Measurements from ENCODE around the gene NHP2. TPM values are rescaled to one million over a fixed set of nuclear protein-coding genes. Genes with fewer than 3 reads are reported as not detected.
"Not testable (repeated sequence)": the region's sequence is repeated elsewhere in the genome, so short reads cannot be mapped to it uniquely, and the experiment has no call there.

The NHP2 gene
- total and polyA plus RNA-seq, 9 of the 15 experiments (the other 6 are each of a cell fraction or from before 2014, with no cell fraction given): 52.8 to 622 (median 144) TPM

DNA sequence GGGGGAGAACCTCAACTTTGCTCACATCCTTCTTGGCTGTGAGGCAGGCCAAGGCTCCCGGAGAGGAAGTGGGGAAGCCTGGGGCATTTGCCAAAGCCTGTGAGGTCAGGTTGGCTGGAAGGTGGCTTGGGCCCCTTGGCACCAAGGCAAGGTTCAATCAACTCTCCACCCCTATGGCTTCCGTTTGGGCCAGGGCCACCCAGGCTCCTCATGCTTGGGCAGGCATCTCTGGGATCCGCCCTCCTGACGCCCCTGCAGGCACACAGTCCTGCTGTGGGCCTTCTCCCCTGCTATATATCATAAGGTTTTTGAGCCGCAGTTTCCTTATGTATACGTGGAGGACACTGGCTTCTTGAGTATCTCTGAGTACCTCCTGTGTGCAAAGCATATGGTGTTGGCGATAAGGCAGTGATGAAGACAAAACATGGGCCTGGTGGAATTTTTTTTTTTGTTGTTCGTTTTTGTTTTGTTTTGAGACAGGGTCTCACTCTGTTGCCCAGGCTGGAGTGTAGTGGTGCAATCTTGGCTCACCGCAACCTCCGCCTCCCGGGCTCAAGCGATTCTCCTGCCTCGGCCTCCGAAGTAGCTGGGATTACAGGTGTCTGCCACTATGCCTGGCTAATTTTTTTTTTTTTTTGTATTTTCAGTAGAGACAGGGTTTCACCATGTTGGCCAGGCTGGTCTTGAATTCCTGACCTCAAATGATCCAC lies 26.2 kb downstream of the NHP2 start (continued):
- not testable (repeated sequence) for TF ChIP-seq PBX2 (CRISPR knock-in tag; IDR thresholded peaks at IDR 0.05; ENCODE audit: low read depth); CREB1 (CRISPR knock-in tag; IDR thresholded peaks at IDR 0.05)
- peak; percentile 86 for TF ChIP-seq PBX2 (tag; conservative IDR thresholded peaks at IDR 0.05; ENCODE audit: low read depth)
- TF ChIP-seq KDM1A (IDR thresholded peaks at IDR 0.05): peak; percentile 77 to 99
- TF ChIP-seq, protein P1, sequence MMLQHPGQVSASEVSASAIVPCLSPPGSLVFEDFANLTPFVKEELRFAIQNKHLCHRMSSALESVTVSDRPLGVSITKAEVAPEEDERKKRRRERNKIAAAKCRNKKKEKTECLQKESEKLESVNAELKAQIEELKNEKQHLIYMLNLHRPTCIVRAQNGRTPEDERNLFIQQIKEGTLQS (IDR thresholded peaks at IDR 0.05): peak; percentile 53; the same call in 1 of the 2 replicates
- TF ChIP-seq, protein P1 (CRISPR knock-in tag; conservative IDR thresholded peaks at IDR 0.05): not testable (repeated sequence)
- 0 out of 4 replicates have a peak, but pooled peaks of 1 of the 2 experiments have one; percentile 4 for TF ChIP-seq RAD21 (CRISPR knock-in tag; conservative IDR thresholded peaks at IDR 0.05 in 1 of 2, IDR thresholded peaks at IDR 0.05 in 1 of 2)
- peak; percentile 98 for TF ChIP-seq SMARCA5 (IDR thresholded peaks at IDR 0.05)
- peak; percentile 61; the same call in 1 of the 2 replicates for TF ChIP-seq HSF4 (CRISPR knock-in tag; IDR thresholded peaks at IDR 0.05; ENCODE audit: borderline replicate concordance)
- TF ChIP-seq CREB1 (IDR thresholded peaks at IDR 0.05): peak; percentile 67; the same call in 1 of the 2 replicates
- TF ChIP-seq ZNF311 (CRISPR knock-in tag; IDR thresholded peaks at IDR 0.05): peak; percentile 78
- peak; percentile 96 for TF ChIP-seq CC2D1A (IDR thresholded peaks at IDR 0.05)
- TF ChIP-seq MAZ (CRISPR knock-in tag; conservative IDR thresholded peaks at IDR 0.05 in 1 of 2, IDR thresholded peaks at IDR 0.05 in 1 of 2): peak; percentile 56 to 59; a peak in 1 of 4 replicates
- peak; percentile 58; the same call in 1 of the 2 replicates for TF ChIP-seq GATAD2A (IDR thresholded peaks at IDR 0.05)
- peak; percentile 95; the same call in 1 of the 2 replicates for TF ChIP-seq CREB3L1 (IDR thresholded peaks at IDR 0.05; ENCODE audit: borderline replicate concordance, low read depth)
- TF ChIP-seq KLF16 (IDR thresholded peaks at IDR 0.05): peak; percentile 80
- TF ChIP-seq, protein P2, sequence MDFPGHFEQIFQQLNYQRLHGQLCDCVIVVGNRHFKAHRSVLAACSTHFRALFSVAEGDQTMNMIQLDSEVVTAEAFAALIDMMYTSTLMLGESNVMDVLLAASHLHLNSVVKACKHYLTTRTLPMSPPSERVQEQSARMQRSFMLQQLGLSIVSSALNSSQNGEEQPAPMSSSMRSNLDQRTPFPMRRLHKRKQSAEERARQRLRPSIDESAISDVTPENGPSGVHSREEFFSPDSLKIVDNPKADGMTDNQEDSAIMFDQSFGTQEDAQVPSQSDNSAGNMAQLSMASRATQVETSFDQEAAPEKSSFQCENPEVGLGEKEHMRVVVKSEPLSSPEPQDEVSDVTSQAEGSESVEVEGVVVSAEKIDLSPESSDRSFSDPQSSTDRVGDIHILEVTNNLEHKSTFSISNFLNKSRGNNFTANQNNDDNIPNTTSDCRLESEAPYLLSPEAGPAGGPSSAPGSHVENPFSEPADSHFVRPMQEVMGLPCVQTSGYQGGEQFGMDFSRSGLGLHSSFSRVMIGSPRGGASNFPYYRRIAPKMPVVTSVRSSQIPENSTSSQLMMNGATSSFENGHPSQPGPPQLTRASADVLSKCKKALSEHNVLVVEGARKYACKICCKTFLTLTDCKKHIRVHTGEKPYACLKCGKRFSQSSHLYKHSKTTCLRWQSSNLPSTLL (IDR thresholded peaks at IDR 0.05): peak; percentile 43; the same call in 1 of the 2 replicates
- peak; percentile 83 for TF ChIP-seq HES1 (IDR thresholded peaks at IDR 0.05; ENCODE audit: low read depth)
- TF ChIP-seq DACH1 (IDR thresholded peaks at IDR 0.05; ENCODE audit: partially characterized antibody): peak; percentile 77
- TF ChIP-seq CCNT2 (IDR thresholded peaks at IDR 0.05; ENCODE audit: borderline replicate concordance, extremely low read depth, insufficient read length, low read depth, low read length): peak; percentile 59

Data from K562 (cell line).